COLO829 (cell line): ENCODE measurements around the gene TAPT1.
A peak's percentile ranks its signal among the peaks of the same experiment; 100 is the strongest.
"Not testable (repeated sequence)": the region's sequence is repeated elsewhere in the genome, so short reads cannot be mapped to it uniquely, and the experiment has no call there.

Experiments used
- DNase-seq: peaks from one replicate; pipeline ENCODE4 v3.0.0; 2012; ENCODE audit warnings: low spot score

Gene TAPT1

GRCh38 chr4:16212138-16212782 lies 14.0 kb downstream of the TAPT1 start:
- DNase-seq, result no peak

- DNase-seq, result no peak
Measured at GRCh38 chr4:16207409-16207808, 18.9 kb downstream of the TAPT1 start.

- DNase-seq, result no peak
Measured at GRCh38 chr4:16206848-16207247, 19.4 kb downstream of the TAPT1 start.

- DNase-seq, result no peak
Measured at GRCh38 chr4:16206301-16206700, 20.0 kb downstream of the TAPT1 start.

GRCh38 chr4:16205298-16206164 lies 20.7 kb downstream of the TAPT1 start:
- DNase-seq, result no peak

- no peak for DNase-seq
Measured at GRCh38 chr4:16204505-16204904, 21.8 kb downstream of the TAPT1 start.

- no peak for DNase-seq
Measured at GRCh38 chr4:16203083-16203482, 23.2 kb downstream of the TAPT1 start.

GRCh38 chr4:16202598-16202997 lies 23.7 kb downstream of the TAPT1 start:
- no peak for DNase-seq

GRCh38 chr4:16199093-16199492 lies 27.2 kb downstream of the TAPT1 start:
- DNase-seq, result peak; percentile 1

- DNase-seq, result no peak
Measured at GRCh38 chr4:16197876-16198665, 28.2 kb downstream of the TAPT1 start.

GRCh38 chr4:16196482-16197393 lies 29.5 kb downstream of the TAPT1 start:
- peak; percentile 21 for DNase-seq

- no peak for DNase-seq
Measured at GRCh38 chr4:16195209-16195608, 31.1 kb downstream of the TAPT1 start.

GRCh38 chr4:16194798-16195197 lies 31.5 kb downstream of the TAPT1 start:
- DNase-seq, result not testable (repeated sequence)

GRCh38 chr4:16194214-16194613 lies 32.1 kb downstream of the TAPT1 start:
- no peak for DNase-seq

- no peak for DNase-seq
Measured at GRCh38 chr4:16192631-16193518, 33.4 kb downstream of the TAPT1 start.

GRCh38 chr4:16192057-16192456 lies 34.2 kb downstream of the TAPT1 start:
- no peak for DNase-seq

- DNase-seq, result no peak
Measured at GRCh38 chr4:16187455-16187854, 38.8 kb downstream of the TAPT1 start.

GRCh38 chr4:16186986-16187385 lies 39.3 kb downstream of the TAPT1 start:
- no peak for DNase-seq

GRCh38 chr4:16183604-16184003 lies 42.7 kb downstream of the TAPT1 start:
- no peak for DNase-seq

- DNase-seq, result no peak
Measured at GRCh38 chr4:16176621-16177020, 49.6 kb downstream of the TAPT1 start.

- DNase-seq, result no peak
Measured at GRCh38 chr4:16171831-16172230, 54.4 kb downstream of the TAPT1 start.
